Measurements from ENCODE around the gene JAKMIP2.

- TF ChIP-seq POLR2A (IDR thresholded peaks at IDR 0.05; ENCODE audit: low read length): no peak
- TF ChIP-seq GATA1 (IDR thresholded peaks at IDR 0.05; ENCODE audit: low read depth, low read length): no peak
Measured at GRCh38 chr5:147690595-147690994, 91.9 kb downstream of the JAKMIP2 start.
